Fibroblast of lung (primary cell): Measurements from ENCODE around the gene VSTM2B. TPM values are rescaled to one million over a fixed set of nuclear protein-coding genes. Genes with fewer than 3 reads are reported as not detected.

Experiments used
- DNase-seq, 2 donors: peaks; one replicate each; pipeline versions ENCODE4 v3.0.0 to v3.0.0-alpha.2; 2010; ENCODE audit warnings: low read depth in 2 of 2
- H2AFZ ChIP-seq: 2 replicates; pipeline ENCODE4 v1.5.1; 2012; ENCODE audit warnings: low read length, control low read depth, inconsistent platforms
- H3K27ac ChIP-seq: 2 replicates; pipeline ENCODE4 v1.5.1; 2011; ENCODE audit warnings: low read length, control low read depth; ENCODE audit not compliant: insufficient read depth
- H3K27me3 ChIP-seq: 2 replicates; pipeline ENCODE4 v1.5.1; 2011; ENCODE audit warnings: mild to moderate bottlenecking, low read length; ENCODE audit not compliant: control insufficient read depth, insufficient read depth
- H3K36me3 ChIP-seq: 2 replicates; pipeline ENCODE4 v1.5.1; 2011; ENCODE audit warnings: low read length; ENCODE audit not compliant: control insufficient read depth, insufficient read depth
- H3K4me1 ChIP-seq: 2 replicates; pipeline ENCODE4 v1.5.1; 2011; ENCODE audit warnings: low read length; ENCODE audit not compliant: control insufficient read depth, insufficient read depth; ENCODE audit errors: extremely low read depth
- H3K4me2 ChIP-seq: 2 replicates; pipeline ENCODE4 v1.5.1; 2011; ENCODE audit warnings: low read length, control low read depth; ENCODE audit not compliant: insufficient read depth; ENCODE audit errors: extremely low read depth
- H3K4me3 ChIP-seq, 4 experiments: fragments of 200-600 bp in 1 of 4; sonication (generic) in 1 of 4; replicated peaks in 1 of 4; 2 replicates each; pipeline ENCODE4 v1.5.1; 2011 to 2016; ENCODE audit warnings: low read length in 4 of 4, low read depth in 3 of 4, mild to moderate bottlenecking in 3 of 4, control low read depth in 2 of 4, inconsistent platforms in 1 of 4, mixed read lengths in 1 of 4; ENCODE audit not compliant: insufficient read depth in 1 of 4; ENCODE audit errors: control extremely low read depth in 1 of 4
- H3K79me2 ChIP-seq: 2 replicates; pipeline ENCODE4 v1.5.1; 2012; ENCODE audit warnings: mild to moderate bottlenecking, low read length, inconsistent platforms; ENCODE audit not compliant: control insufficient read depth, insufficient read depth
- H3K9ac ChIP-seq: 2 replicates; pipeline ENCODE4 v1.5.1; 2011; ENCODE audit warnings: mild to moderate bottlenecking, low read length, control low read depth; ENCODE audit not compliant: insufficient read depth
- H3K9me3 ChIP-seq: 2 replicates; pipeline ENCODE4 v1.5.1; 2012; ENCODE audit warnings: low read depth, low read length; ENCODE audit not compliant: control insufficient read depth, insufficient read depth
- H4K20me1 ChIP-seq: 2 replicates; pipeline ENCODE4 v1.5.1; 2011; ENCODE audit warnings: low read length; ENCODE audit not compliant: control insufficient read depth, insufficient read depth; ENCODE audit errors: extremely low read depth
- EZH2 ChIP-seq: IDR thresholded peaks from 2 replicates; pipeline ENCODE4 v1.5.1; 2012; ENCODE audit warnings: low read length, control low read depth, mild to moderate bottlenecking; ENCODE audit errors: missing control alignments
- polyA plus RNA-seq, 2 donors: library from polyadenylated mRNA; depleted of rRNA in 1 of 2; stranded (reverse) in 1 of 2; unstranded in 1 of 2; fragments of >200 nt; gene quantifications; 2 replicates each; pipeline ENCODE4 v1.2.1, GENCODE V29; 2011 to 2012; ENCODE audit warnings: missing spikeins in 1 of 2
- total RNA-seq: library from RNA; depleted of rRNA; stranded (reverse); fragments of >200 nt; gene quantifications from 2 replicates; pipeline ENCODE4 v1.2.1, GENCODE V29; 2014
- TF ChIP-seq, protein P1 (sequence below), 2 donors: IDR thresholded peaks in 1 of 2; conservative IDR thresholded peaks in 1 of 2; 1 replicate in 1 of 2; 2 replicates in 1 of 2; pipeline ENCODE4 v1.5.1; 2011 to 2012; ENCODE audit warnings: low read length in 2 of 2, control low read depth in 1 of 2, inconsistent platforms in 1 of 2, low read depth in 1 of 2, mild to moderate bottlenecking in 1 of 2

Gene VSTM2B
- total and polyA plus RNA-seq, 2 donors (not counting 1 experiment from before 2014, with no cell fraction given): not detected

- no peaks in the 10 kb centered on the region for H3K27me3 ChIP-seq
- H3K27ac ChIP-seq: no peak overlapping the region
- H3K36me3 ChIP-seq: no peaks in the 10 kb centered on the region
- H3K79me2 ChIP-seq: no peaks in the 10 kb centered on the region
- H3K9me3 ChIP-seq: no peaks in the 10 kb centered on the region
- H4K20me1 ChIP-seq: no peaks in the 10 kb centered on the region
- no peak overlapping the region for H3K4me3 ChIP-seq
- no peak overlapping the region for H3K9ac ChIP-seq
- no peak for TF ChIP-seq EZH2
- TF ChIP-seq, protein P1, sequence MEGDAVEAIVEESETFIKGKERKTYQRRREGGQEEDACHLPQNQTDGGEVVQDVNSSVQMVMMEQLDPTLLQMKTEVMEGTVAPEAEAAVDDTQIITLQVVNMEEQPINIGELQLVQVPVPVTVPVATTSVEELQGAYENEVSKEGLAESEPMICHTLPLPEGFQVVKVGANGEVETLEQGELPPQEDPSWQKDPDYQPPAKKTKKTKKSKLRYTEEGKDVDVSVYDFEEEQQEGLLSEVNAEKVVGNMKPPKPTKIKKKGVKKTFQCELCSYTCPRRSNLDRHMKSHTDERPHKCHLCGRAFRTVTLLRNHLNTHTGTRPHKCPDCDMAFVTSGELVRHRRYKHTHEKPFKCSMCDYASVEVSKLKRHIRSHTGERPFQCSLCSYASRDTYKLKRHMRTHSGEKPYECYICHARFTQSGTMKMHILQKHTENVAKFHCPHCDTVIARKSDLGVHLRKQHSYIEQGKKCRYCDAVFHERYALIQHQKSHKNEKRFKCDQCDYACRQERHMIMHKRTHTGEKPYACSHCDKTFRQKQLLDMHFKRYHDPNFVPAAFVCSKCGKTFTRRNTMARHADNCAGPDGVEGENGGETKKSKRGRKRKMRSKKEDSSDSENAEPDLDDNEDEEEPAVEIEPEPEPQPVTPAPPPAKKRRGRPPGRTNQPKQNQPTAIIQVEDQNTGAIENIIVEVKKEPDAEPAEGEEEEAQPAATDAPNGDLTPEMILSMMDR (conservative IDR thresholded peaks at IDR 0.05 in 1 of 2, IDR thresholded peaks at IDR 0.05 in 1 of 2; ENCODE audit: low read depth in 1 of 2, low read length in 2 of 2): no peak
- H3K4me2 ChIP-seq: no peak overlapping the region
- DNase-seq: no peak
- H3K4me1 ChIP-seq: no peaks in the 10 kb centered on the region
- no peak overlapping the region for H2AFZ ChIP-seq
Measured at GRCh38 chr19:29517412-29517811, 8.4 kb upstream of the VSTM2B start.

- H3K4me2 ChIP-seq: no peak overlapping the region
- no peaks in the 10 kb centered on the region for H3K9me3 ChIP-seq
- H3K4me1 ChIP-seq: no peaks in the 10 kb centered on the region
- no peaks in the 10 kb centered on the region for H3K27me3 ChIP-seq
- no peak overlapping the region for H3K9ac ChIP-seq
- H3K79me2 ChIP-seq: no peaks in the 10 kb centered on the region
- no peak overlapping the region for H3K4me3 ChIP-seq
- H3K36me3 ChIP-seq: no peaks in the 10 kb centered on the region
- no peak overlapping the region for H3K27ac ChIP-seq
- no peaks in the 10 kb centered on the region for H4K20me1 ChIP-seq
- DNase-seq: no peak
- H2AFZ ChIP-seq: no peak overlapping the region
- TF ChIP-seq, protein P1 (conservative IDR thresholded peaks at IDR 0.05 in 1 of 2, IDR thresholded peaks at IDR 0.05 in 1 of 2; ENCODE audit: low read depth in 1 of 2, low read length in 2 of 2): no peak
- no peak for TF ChIP-seq EZH2
Measured at GRCh38 chr19:29517946-29518345, 7.8 kb upstream of the VSTM2B start.

GRCh38 chr19:29519146-29519545 lies 6.6 kb upstream of the VSTM2B start:
- H3K27me3 ChIP-seq: no peaks in the 10 kb centered on the region
- no peaks in the 10 kb centered on the region for H3K36me3 ChIP-seq
- no peaks in the 10 kb centered on the region for H3K9me3 ChIP-seq
- H3K4me2 ChIP-seq: no peak overlapping the region
- no peak overlapping the region for H3K27ac ChIP-seq
- DNase-seq: no peak
- H2AFZ ChIP-seq: no peak overlapping the region
- H3K4me1 ChIP-seq: no peaks in the 10 kb centered on the region
- H3K4me3 ChIP-seq: no peak overlapping the region
- no peak overlapping the region for H3K9ac ChIP-seq
- no peaks in the 10 kb centered on the region for H4K20me1 ChIP-seq
- no peaks in the 10 kb centered on the region for H3K79me2 ChIP-seq
- TF ChIP-seq, protein P1 (conservative IDR thresholded peaks at IDR 0.05 in 1 of 2, IDR thresholded peaks at IDR 0.05 in 1 of 2; ENCODE audit: low read depth in 1 of 2, low read length in 2 of 2): no peak
- TF ChIP-seq EZH2: no peak
